GM19328 (cell line): ENCODE measurements around the gene KRTAP10-1.
"Not testable (repeated sequence)": the region's sequence is repeated elsewhere in the genome, so short reads cannot be mapped to it uniquely, and the experiment has no call there.

Experiments used
- ATAC-seq: cut with Tn5 transposase; IDR thresholded peaks from one replicate; pipeline ENCODE4 v1.9.1; 2021; ENCODE audit warnings: mild to moderate bottlenecking, moderate library complexity; ENCODE audit not compliant: unreplicated experiment

KRTAP10-1 gene, protein sequence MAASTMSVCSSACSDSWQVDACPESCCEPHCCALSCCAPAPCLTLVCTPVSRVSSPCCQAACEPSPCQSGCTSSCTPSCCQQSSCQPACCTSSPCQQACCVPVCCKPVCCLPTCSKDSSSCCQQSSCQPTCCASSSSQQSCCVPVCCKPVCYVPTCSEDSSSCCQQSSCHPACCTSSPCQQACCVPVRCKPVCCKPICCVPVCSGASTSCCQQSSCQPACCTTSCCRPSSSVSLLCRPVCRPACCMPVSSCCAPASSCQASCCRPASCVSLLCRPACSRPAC

DNA sequence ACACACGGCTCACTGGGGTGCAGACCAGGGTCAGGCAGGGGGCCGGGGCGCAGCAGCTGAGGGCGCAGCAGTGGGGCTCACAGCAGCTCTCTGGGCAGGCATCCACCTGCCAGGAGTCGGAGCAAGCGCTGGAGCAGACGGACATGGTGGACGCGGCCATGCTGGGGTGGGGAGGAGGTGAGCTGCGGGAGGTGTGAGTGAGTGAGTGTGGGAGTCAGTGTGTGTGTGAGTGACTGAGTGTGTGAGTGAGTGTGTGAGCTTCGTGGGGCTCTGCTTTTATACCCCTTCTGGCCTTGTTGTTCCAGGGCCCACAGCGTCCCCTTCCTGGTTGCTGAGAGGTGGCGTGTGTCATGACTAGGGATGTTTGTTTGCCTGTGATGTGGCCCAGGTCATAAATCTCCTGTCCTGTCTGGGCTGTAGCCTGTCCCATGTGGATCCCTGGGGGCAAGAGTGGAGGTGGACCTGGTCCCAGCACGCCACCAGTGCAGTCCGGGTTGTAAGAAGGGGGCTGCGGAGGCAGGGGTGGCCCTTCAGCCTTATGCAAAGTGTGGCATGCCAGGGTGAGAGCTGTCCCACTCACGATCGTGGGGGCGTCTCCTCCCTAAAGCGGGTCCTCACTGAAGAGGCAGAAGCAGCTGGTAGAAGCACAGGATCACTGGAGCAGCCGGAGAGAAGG, at the start of gene KRTAP10-1:
TSS of gene KRTAP10-1 (minus strand) at position 205 of the 676 bp plus-strand sequence. CDS start at position 160, 45 bp downstream.
- ATAC-seq: no peak

- no peak for ATAC-seq
Measured at GRCh38 chr21:44589094-44589493, 49.1 kb upstream of the KRTAP10-1 start.

GRCh38 chr21:44585892-44586291, 45.9 kb upstream of the KRTAP10-1 start:
- ATAC-seq: no peak

- no peak for ATAC-seq
Measured at GRCh38 chr21:44583800-44584147, 43.8 kb upstream of the KRTAP10-1 start.

GRCh38 chr21:44583089-44583799, 43.2 kb upstream of the KRTAP10-1 start:
- no peak for ATAC-seq

DNA sequence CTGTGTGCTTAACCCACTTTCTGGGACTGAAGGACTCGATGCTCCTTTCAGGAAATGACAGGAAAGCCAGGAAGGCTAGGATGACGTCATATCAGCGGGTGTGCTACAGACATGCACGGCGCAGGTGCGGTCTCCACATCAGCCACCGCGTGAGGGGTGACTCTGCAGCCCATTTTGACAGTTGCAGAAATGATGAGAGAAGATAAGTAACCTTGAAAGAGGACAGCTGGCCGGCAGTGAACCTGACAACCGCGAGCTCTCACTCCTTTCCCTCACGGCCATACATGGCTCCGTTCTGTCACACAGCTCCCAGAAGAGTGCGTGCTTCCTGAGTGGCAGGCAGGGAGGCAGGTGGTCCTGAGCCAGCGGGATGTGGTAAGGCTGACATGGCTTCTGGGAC, 42.1 kb upstream of the KRTAP10-1 start:
- ATAC-seq: no peak

DNA sequence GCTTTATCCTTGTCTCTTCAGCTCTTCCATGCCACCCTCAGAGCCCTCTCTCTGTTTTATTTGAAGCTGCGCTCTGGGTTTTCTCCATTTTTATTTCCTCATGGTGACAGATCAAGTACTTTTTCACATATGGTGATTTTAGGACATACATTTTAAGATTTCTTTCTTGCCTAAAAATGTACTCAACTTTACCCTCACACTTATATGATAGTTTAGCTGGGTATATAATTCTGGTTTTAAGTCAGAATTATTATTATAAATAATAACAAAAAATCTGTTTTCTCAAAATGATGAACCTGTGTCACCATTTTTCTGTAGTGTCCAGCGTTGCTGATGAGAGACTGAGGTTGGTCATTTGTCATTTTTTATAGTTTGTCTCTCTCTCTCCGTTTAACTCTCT, 41.2 kb upstream of the KRTAP10-1 start:
- no peak for ATAC-seq

- not testable (repeated sequence) for ATAC-seq
Measured at GRCh38 chr21:44580231-44580821, 40.3 kb upstream of the KRTAP10-1 start, which contains the start of gene KRTAP10-5. TSS of gene KRTAP10-5 (minus strand) at chr21:44580604. CDS start at chr21:44580578, 26 bp downstream.

DNA sequence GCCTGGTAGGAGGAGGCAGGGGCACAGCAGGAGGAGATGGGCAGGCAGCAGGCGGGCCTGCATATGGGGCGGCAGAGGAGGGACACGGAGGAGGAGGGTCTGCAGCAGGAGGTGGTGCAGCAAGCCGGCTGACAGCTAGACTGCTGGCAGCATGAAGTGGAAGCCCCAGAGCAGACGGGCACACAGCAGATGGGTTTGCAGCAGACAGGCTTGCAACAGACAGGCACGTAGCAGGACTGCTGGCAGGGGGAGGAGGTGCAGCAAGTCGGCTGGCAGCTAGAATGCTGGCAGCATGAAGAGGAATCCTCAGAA, 39.8 kb upstream of the KRTAP10-1 start:
- ATAC-seq: no peak

- no peak for ATAC-seq
Measured at GRCh38 chr21:44579056-44579832, 39.2 kb upstream of the KRTAP10-1 start.

DNA sequence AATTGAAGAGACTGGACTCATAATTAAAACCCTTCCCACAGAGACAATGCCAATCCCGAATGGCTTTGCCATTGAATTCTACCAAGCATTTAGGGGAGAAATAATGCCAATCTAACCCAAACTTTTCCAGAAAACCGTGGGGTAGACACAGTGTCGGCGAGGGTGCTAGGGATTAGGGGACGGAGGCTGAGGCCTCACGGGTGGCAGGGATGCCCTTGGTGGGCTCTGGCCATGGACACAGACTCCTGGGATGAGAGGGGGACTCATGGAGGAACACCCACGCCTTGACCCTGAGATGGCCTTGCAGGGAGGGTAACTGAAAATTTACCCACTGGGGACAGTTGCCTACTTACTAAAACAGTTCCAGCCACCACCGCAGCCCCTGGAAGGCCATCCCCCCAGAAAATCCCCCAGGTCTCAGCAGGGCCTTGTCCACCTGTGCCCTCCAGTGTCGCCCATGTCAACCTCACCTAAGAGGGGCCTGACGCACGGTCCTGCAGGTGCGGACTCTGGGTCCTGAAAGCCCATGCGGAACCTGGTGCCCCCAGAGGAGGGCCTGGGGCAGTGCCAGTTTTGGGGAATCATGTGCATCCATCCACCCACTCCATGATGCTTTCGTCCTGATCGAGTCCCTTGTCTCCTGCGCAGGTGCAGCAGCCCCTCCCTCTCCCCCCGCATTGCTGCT, 38.5 kb upstream of the KRTAP10-1 start:
- no peak for ATAC-seq

DNA sequence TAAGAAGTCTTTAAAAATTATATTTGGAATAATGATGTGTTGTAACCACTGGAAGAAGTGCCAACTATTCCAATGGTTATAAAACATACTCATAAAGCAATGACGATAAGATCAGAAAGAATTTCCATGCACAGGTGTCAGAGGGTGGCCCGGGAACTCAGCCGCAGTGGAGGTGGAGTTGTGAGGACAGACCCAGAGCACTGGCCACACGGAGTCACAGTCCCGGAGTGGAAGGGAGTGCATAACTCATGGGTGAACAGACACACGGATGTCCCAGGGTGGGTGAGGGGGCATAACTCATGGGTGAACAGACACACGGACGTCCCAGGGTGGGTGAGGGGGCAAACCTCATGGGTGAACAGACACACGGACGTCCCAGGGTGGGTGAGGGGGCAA, 36.0 kb upstream of the KRTAP10-1 start:
- no peak for ATAC-seq

DNA sequence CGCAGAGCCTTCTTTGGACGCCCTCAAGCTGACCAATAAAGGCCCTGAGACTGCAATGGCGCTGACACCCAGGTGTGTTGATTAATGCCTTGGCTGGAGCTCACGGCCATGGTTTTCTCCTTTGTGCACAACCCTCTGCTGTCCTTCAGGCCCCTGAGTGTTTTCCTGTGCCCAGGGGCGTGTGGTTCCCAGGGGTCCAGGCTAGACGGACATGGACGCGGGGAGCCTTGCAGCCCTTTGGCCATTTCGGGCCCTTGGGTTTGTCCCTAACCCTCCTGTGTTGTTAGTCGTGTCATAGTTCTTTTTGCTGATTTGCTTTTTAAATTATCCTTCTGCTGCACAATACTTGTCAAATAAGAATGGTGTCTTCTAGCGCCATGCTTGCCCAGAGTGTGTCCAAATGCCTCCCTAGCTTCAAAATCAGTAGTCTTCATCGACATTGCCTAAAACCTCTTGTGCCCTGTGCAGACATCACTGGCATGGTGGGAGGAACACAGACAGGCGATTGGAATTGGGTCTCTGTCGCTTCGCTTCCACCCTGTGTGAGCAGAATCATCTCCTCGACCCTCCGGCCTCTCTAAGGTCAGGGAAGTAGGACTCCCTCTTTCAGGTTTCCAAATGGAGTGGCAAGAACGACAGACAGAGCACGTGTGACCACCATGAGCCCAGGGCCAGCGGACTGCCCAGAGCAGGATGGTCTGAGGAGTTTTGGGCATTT, 35.5 kb upstream of the KRTAP10-1 start:
- no peak for ATAC-seq

DNA sequence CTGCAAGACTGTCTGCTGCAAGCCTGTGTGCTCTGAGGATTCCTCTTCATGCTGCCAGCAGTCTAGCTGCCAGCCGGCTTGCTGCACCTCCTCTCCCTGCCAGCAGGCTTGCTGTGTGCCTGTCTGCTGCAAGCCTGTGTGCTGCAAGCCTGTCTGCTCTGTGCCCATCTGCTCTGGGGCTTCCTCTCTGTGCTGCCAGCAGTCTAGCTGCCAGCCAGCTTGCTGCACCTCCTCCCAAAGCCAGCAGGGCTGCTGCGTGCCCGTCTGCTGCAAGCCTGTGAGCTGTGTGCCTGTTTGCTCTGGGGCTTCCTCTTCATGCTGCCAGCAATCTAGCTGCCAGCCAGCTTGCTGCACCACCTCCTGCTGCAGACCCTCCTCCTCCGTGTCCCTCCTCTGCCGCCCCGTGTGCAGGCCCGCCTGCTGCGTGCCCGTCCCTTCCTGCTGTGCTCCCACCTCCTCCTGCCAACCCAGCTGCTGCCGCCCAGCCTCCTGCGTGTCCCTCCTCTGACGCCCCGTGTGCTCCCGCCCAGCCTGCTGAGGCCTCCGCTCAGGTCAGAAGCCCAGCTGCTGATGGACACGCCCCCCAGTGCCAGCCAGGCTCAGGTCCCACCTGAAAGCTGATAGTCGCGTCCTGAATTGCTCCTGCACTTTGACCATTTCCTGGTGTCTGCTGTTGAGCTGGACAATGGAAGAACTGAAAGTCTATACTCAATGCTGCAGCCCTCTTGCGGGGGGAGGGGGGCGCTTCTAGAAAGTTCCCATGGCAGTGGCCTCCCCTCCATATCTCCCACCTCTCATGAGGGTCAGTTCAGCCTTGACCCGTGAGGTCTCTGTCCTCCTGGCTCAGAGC, 34.7 kb upstream of the KRTAP10-1 start:
- no peak for ATAC-seq

- ATAC-seq: not testable (repeated sequence)
Measured at GRCh38 chr21:44573630-44574456, 33.8 kb upstream of the KRTAP10-1 start, which contains the start of gene KRTAP10-4. TSS of gene KRTAP10-4 (plus strand) at chr21:44573729. CDS start at chr21:44573759, 30 bp downstream.

DNA sequence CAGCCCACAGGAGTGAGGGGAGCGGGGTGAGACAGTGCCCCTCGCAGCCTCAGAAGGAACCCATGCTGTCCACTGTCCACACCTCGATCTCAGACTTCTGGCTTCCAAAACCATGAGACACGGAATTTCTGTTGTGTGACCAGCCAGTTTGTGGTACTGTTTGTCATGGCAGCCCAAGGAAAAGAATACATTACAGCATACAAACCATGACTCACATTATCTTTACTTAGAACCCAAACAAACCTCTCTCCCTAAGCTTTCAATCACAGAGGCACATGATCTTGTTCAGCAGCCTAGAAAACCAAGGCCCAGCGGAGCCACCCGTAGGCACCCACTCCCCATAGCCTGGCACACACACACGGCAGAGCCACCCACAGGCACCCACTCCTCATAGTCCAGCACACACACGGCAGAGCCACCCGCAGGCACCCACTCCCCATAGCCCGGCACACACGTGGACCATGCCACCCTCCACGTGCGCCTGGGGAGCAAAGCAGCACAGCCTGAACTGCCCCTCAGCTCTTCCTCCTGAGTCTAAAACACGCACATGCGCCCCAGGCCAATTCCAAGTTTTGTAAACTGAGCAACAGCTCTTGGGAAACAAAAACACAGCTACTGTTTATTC, 33.1 kb upstream of the KRTAP10-1 start:
- ATAC-seq: no peak
